ENCODE results near the gene ORC3. TPM values are rescaled to one million over a fixed set of nuclear protein-coding genes. Genes with fewer than 3 reads are reported as not detected.

ORC3 gene
- total RNA-seq, 4 donors from 2014 or later = 6.2 to 43.9 (median 24.8) TPM

DNA sequence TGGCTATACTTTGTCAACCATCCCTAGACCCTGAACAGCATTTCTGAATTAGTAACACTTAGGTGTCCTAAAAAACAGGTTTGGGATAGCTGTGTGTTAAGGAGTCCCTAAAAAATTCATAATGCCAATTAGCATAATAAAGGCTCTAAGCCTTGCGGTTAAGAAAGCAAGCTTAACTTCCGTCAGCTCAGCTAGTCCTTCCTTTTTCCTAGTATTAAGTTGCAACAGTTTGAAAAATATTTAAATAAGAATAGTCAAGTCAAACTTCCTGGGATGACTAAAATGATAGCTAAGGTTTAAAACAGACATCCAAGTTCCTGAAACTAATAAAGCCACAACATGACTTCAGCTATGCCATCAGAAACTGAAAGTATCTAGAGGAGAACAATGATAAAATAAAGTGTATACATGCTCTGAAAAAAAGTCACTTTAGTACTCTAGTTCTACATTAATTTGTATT is 108.6 kb downstream of the ORC3 start:
- H3K4me3 ChIP-seq = peak overlapping the region in 1 of 2 donors; percentile 86
- TF ChIP-seq POLR2A (IDR thresholded peaks at IDR 0.05) = no peak
- TF ChIP-seq, protein P1, sequence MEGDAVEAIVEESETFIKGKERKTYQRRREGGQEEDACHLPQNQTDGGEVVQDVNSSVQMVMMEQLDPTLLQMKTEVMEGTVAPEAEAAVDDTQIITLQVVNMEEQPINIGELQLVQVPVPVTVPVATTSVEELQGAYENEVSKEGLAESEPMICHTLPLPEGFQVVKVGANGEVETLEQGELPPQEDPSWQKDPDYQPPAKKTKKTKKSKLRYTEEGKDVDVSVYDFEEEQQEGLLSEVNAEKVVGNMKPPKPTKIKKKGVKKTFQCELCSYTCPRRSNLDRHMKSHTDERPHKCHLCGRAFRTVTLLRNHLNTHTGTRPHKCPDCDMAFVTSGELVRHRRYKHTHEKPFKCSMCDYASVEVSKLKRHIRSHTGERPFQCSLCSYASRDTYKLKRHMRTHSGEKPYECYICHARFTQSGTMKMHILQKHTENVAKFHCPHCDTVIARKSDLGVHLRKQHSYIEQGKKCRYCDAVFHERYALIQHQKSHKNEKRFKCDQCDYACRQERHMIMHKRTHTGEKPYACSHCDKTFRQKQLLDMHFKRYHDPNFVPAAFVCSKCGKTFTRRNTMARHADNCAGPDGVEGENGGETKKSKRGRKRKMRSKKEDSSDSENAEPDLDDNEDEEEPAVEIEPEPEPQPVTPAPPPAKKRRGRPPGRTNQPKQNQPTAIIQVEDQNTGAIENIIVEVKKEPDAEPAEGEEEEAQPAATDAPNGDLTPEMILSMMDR (IDR thresholded peaks at IDR 0.05) = no peak
- intact Hi-C loops (cut with DNase I; ENCODE audit: low total_unique reads) = no loop called here
- no peaks in the 10 kb centered on the region for H3K9me3 ChIP-seq
- H3K27me3 ChIP-seq = no peaks in the 10 kb centered on the region
- no peaks in the 10 kb centered on the region for H3K36me3 ChIP-seq
- H3K27ac ChIP-seq = peak overlapping the region in 1 of 2 donors; percentile 17
- no peaks in the 10 kb centered on the region for H3K4me1 ChIP-seq
- DNase-seq = no peak

DNA sequence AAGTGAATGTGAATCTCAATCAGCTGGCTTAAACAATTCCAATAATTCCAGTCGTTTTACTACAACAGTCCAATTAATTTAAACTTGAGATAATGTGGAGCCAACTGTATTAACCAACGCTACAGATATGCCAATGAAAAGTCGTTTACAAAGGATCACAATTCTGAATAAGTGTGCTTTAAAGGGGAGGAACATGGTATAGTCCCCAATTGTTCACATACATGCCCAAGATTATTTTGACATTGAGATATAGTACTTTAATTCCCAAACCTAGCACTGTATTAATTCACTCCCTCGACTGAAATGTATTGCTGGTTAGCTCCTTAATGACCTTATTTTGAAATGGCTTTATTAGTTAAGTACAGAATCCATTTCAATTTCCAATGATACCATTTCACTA is 109.6 kb downstream of the ORC3 start:
- no peaks in the 10 kb centered on the region for H3K4me1 ChIP-seq
- H3K36me3 ChIP-seq = no peaks in the 10 kb centered on the region
- TF ChIP-seq POLR2A (IDR thresholded peaks at IDR 0.05) = no peak
- TF ChIP-seq, protein P1 (IDR thresholded peaks at IDR 0.05) = no peak
- H3K27ac ChIP-seq = peak overlapping the region; percentile 22 to 98
- DNase-seq = no peak
- intact Hi-C loops (cut with DNase I; ENCODE audit: low total_unique reads) = no loop called here
- H3K27me3 ChIP-seq = no peaks in the 10 kb centered on the region
- H3K9me3 ChIP-seq = no peaks in the 10 kb centered on the region
- peak overlapping the region; percentile 86 to 96 for H3K4me3 ChIP-seq

DNA sequence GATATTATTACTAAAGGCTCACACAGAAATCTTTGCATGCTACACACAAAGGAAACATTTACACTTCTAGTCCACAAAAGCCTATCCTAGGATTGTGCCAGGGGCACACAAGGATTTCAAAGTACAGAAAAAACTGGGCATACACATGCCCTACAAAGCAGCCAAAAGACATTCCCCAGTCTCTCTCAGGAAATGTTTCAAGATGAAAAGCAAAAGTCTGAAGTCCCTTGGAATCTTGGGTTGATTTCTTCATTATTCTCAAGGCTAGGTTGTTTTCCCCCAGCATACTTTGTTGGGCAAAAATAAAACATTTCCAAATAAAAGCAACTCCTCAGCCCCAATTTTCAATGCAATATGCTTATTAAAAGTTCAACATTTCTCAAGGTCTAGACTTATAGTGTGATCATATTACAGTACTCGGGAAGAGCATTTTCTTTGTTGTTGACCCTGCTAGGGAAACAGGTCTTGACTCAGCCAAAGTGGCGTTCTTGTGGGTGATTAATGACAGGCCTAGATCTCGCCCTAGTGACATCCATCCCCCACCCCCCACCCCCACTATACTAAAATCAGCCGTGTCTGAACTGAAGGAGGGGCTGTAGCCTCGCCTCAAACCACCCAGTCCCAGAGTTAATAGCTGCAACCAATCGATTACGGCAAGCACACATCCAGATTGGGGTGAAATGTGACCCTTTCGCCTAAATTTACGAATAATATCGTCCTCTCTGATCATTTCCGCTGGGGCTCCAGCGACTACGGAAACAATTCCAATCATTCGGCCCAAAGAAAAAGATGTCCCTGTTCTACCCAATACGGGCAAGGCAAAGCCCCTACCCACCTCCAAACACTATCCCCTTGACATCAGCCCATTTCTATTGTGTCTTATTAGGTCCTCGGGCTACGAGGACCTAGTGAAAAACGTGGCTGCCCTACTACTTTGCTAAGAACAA is 110.7 kb downstream of the ORC3 start:
- H3K9me3 ChIP-seq = no peaks in the 10 kb centered on the region
- H3K27me3 ChIP-seq = no peaks in the 10 kb centered on the region
- peak overlapping the region; percentile 98 for H3K27ac ChIP-seq
- H3K4me3 ChIP-seq = peak overlapping the region; percentile 86 to 96
- H3K4me1 ChIP-seq = no peaks in the 10 kb centered on the region
- intact Hi-C loops (cut with DNase I; ENCODE audit: low total_unique reads) = no loop called here
- DNase-seq = peak in 1 of 2 donors; percentile 15
- H3K36me3 ChIP-seq = no peaks in the 10 kb centered on the region
- TF ChIP-seq POLR2A (IDR thresholded peaks at IDR 0.05) = no peak
- TF ChIP-seq, protein P1 (IDR thresholded peaks at IDR 0.05) = no peak

DNA sequence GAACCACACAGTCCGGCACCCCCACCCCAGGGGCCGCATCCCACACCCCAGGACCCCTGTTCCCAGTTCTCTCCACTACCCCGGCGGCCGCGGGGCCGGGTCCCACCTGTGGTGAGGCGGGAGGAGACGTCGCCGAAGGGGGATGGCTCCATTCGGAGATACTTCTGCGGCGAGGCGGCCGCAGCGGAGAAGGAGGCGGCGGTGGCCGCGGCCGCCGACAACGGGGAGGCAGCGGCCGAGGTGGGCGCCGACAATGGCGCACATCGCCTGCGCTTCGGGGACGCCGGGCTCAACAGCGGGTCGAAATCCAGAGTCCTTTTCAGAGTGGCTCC is 111.4 kb downstream of the ORC3 start:
- Histone ChIP-seq H3K36me3 (no peaks in the 10 kb centered on the region), H3K27me3 (no peaks in the 10 kb centered on the region), H3K27ac (peak overlapping the region; percentile 98), H3K4me3 (peak overlapping the region; percentile 86 to 96), H3K4me1 (no peaks in the 10 kb centered on the region), H3K9me3 (no peaks in the 10 kb centered on the region)
- peak; percentile 25 to 30 for DNase-seq
- intact Hi-C loops (cut with DNase I; ENCODE audit: low total_unique reads) = no loop called here
- TF ChIP-seq POLR2A (IDR thresholded peaks at IDR 0.05) = no peak
- TF ChIP-seq, protein P1 (IDR thresholded peaks at IDR 0.05) = no peak

Measured in uterus (tissue), 4 donors.